ENCODE data around the gene SEC16B. TPM values are rescaled to one million over a fixed set of nuclear protein-coding genes. Genes with fewer than 3 reads are reported as not detected.

Gene SEC16B
- total RNA-seq, 2 experiments from 2014 or later = not detected

DNA sequence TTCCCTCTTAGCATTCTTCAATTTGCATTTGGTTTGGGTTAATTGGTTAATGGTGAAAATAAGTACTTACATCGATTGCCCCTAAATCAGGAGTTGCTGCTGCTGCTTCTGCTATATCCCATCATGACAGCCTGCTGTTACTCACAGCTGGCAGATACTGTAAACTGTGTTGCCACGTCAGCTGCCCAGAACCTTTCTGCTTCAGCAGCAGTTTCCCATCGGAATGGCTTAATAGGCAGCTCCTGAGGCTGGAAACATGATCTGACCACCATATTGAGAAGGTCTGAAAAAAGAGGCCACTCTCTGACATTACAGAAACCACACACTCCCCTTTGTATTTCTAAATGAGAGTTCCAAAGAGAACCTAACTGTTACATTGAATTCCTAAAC is 14.3 kb upstream of the SEC16B start:
- no peaks in the 10 kb centered on the region for H4K20me1 ChIP-seq (ENCODE audit: insufficient read depth, low read length)
- TF ChIP-seq, protein P1, sequence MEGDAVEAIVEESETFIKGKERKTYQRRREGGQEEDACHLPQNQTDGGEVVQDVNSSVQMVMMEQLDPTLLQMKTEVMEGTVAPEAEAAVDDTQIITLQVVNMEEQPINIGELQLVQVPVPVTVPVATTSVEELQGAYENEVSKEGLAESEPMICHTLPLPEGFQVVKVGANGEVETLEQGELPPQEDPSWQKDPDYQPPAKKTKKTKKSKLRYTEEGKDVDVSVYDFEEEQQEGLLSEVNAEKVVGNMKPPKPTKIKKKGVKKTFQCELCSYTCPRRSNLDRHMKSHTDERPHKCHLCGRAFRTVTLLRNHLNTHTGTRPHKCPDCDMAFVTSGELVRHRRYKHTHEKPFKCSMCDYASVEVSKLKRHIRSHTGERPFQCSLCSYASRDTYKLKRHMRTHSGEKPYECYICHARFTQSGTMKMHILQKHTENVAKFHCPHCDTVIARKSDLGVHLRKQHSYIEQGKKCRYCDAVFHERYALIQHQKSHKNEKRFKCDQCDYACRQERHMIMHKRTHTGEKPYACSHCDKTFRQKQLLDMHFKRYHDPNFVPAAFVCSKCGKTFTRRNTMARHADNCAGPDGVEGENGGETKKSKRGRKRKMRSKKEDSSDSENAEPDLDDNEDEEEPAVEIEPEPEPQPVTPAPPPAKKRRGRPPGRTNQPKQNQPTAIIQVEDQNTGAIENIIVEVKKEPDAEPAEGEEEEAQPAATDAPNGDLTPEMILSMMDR (conservative IDR thresholded peaks at IDR 0.05; ENCODE audit: low read length) = no peak
- no peaks in the 10 kb centered on the region for H3K9me2 ChIP-seq (ENCODE audit: insufficient read depth, low read length)
- POLR2A ChIA-PET = no interaction called here
- no peak overlapping the region for H3K4me2 ChIP-seq (ENCODE audit: low read length)
- CTCF ChIA-PET (ENCODE audit: unreplicated experiment) = no interaction called here
- H3K4me1 ChIP-seq (ENCODE audit: insufficient read depth, low read length, poor library complexity, severe bottlenecking) = no peaks in the 10 kb centered on the region
- BruUV-seq (replicated peaks) = no TSS peak
- no peak for DNase-seq (ENCODE audit: low spot score)
- no peak overlapping the region for H3K27ac ChIP-seq (ENCODE audit: low read depth, low read length, poor library complexity, severe bottlenecking)
- intact Hi-C loops (cut with micrococcal nuclease; ENCODE audit: unreplicated experiment) = no loop called here
- H3K4me3 ChIP-seq (ENCODE audit: low read depth, low read length, poor library complexity, severe bottlenecking) = no peak overlapping the region
- H3K36me3 ChIP-seq (ENCODE audit: insufficient read depth, low read length) = no peaks in the 10 kb centered on the region
- no peak overlapping the region for H2AFZ ChIP-seq (ENCODE audit: low read length)
- no peaks in the 10 kb centered on the region for H3K9me3 ChIP-seq (ENCODE audit: low read length)
- no peaks in the 10 kb centered on the region for H3K79me2 ChIP-seq (ENCODE audit: insufficient read depth, low read depth, low read length)

DNA sequence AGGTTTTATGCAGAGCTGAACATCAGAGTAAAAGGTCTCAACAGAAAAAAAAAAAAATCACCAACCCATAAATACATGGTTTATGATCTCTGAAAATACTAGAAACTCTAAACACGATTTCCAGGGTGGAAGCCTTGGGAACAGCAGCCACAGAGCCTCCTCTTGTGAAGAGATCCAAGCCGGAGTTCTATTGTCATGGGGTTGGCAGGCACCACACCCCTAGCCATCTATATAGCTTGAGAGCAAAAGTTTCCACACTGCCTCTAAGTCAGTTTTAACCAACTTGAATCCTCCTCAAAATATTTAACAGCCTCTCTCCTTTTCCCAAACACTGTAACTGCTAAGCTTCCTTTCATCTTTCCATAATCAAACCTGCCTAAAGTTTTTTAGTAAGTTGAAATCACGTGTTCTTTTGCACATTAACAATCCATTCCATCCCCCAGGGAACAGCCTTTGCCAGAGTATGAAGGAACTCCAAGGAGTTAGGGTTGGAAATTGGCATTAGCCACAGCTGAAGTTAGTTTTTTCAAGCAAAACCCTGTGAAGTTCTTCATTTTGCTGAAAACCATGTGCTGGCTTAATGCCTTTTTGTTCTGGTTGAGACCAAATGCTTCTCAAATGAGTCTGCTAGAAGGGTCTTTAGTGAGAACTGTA is 13.8 kb upstream of the SEC16B start:
- ChIA-PET CTCF (ENCODE audit: unreplicated experiment) (no interaction called here), POLR2A (no interaction called here)

DNA sequence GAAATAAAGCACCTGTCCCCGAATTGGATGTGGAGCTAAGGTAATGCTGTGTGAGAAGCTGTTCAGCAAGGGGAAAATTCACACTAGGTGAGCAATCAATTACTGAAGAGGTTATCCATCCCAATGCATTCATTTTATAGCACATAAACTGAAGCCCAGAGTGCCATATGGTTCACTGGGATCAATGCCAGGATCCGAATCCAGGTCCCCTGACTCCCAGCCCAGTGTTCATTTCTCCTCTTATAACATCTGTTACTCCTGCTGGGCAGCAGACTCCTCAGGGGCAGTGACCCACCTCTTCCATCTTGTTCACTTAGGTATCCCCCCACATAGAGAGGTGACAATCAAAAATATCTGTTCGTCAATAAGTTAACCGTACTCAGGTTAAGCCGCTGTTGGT is 13.2 kb upstream of the SEC16B start:
- no peak for DNase-seq (ENCODE audit: low spot score)
- intact Hi-C loops (cut with micrococcal nuclease; ENCODE audit: unreplicated experiment) = no loop called here
- Histone ChIP-seq H2AFZ (ENCODE audit: low read length) (no peak overlapping the region), H3K4me3 (ENCODE audit: low read depth, low read length, poor library complexity, severe bottlenecking) (no peak overlapping the region), H3K9me3 (ENCODE audit: low read length) (no peaks in the 10 kb centered on the region), H3K79me2 (ENCODE audit: insufficient read depth, low read depth, low read length) (no peaks in the 10 kb centered on the region), H3K9me2 (ENCODE audit: insufficient read depth, low read length) (no peaks in the 10 kb centered on the region), H4K20me1 (ENCODE audit: insufficient read depth, low read length) (no peaks in the 10 kb centered on the region), H3K4me1 (ENCODE audit: insufficient read depth, low read length, poor library complexity, severe bottlenecking) (no peaks in the 10 kb centered on the region), H3K4me2 (ENCODE audit: low read length) (no peak overlapping the region), H3K36me3 (ENCODE audit: insufficient read depth, low read length) (no peaks in the 10 kb centered on the region), H3K27ac (ENCODE audit: low read depth, low read length, poor library complexity, severe bottlenecking) (no peak overlapping the region)
- ChIA-PET POLR2A (no interaction called here), CTCF (ENCODE audit: unreplicated experiment) (no interaction called here)
- BruUV-seq (replicated peaks) = no TSS peak
- no peak for TF ChIP-seq EZH2phosphoT487 (IDR thresholded peaks at IDR 0.05; ENCODE audit: borderline replicate concordance, low read depth, low read length)
- TF ChIP-seq, protein P1 (conservative IDR thresholded peaks at IDR 0.05; ENCODE audit: low read length) = no peak

More for the DNA sequence above, 13.8 kb upstream of the SEC16B start:
- H3K36me3 ChIP-seq (ENCODE audit: insufficient read depth, low read length) = no peaks in the 10 kb centered on the region
- no peak overlapping the region for H2AFZ ChIP-seq (ENCODE audit: low read length)
- intact Hi-C loops (cut with micrococcal nuclease; ENCODE audit: unreplicated experiment) = no loop called here
- H3K4me3 ChIP-seq (ENCODE audit: low read depth, low read length, poor library complexity, severe bottlenecking) = no peak overlapping the region
- no peaks in the 10 kb centered on the region for H3K79me2 ChIP-seq (ENCODE audit: insufficient read depth, low read depth, low read length)
- no peaks in the 10 kb centered on the region for H4K20me1 ChIP-seq (ENCODE audit: insufficient read depth, low read length)
- H3K4me1 ChIP-seq (ENCODE audit: insufficient read depth, low read length, poor library complexity, severe bottlenecking) = no peaks in the 10 kb centered on the region
- no peaks in the 10 kb centered on the region for H3K9me2 ChIP-seq (ENCODE audit: insufficient read depth, low read length)
- no peak overlapping the region for H3K4me2 ChIP-seq (ENCODE audit: low read length)
- no peak overlapping the region for H3K27ac ChIP-seq (ENCODE audit: low read depth, low read length, poor library complexity, severe bottlenecking)
- BruUV-seq (replicated peaks) = no TSS peak
- no peaks in the 10 kb centered on the region for H3K9me3 ChIP-seq (ENCODE audit: low read length)
- TF ChIP-seq EZH2phosphoT487 (IDR thresholded peaks at IDR 0.05; ENCODE audit: borderline replicate concordance, low read depth, low read length) = no peak
- TF ChIP-seq, protein P1 (conservative IDR thresholded peaks at IDR 0.05; ENCODE audit: low read length) = no peak
- no peak for DNase-seq (ENCODE audit: low spot score)

Data from OCI-LY7 (cell line).